GM08714 (cell line): ENCODE data around the gene DIABLO.

Source experiments
- H3K4me3 ChIP-seq: fragments of 200-500 bp; sonication (Bioruptor generic); 2 replicates; pipeline ENCODE4 v1.5.1; 2014; ENCODE audit warnings: mild to moderate bottlenecking, low read length, inconsistent platforms
- ZNF274 ChIP-seq: IDR thresholded peaks from 2 replicates; pipeline ENCODE4 v1.6.1; 2012; ENCODE audit warnings: mild to moderate bottlenecking, low read depth, low read length

The DIABLO gene

GRCh38 chr12:122232691-122233090, 6.8 kb upstream of the DIABLO start:
- no peak for TF ChIP-seq ZNF274
- H3K4me3 ChIP-seq: no peak overlapping the region

GRCh38 chr12:122230798-122231197, 4.9 kb upstream of the DIABLO start:
- H3K4me3 ChIP-seq: no peak overlapping the region
- no peak for TF ChIP-seq ZNF274

- H3K4me3 ChIP-seq: no peak overlapping the region
- no peak for TF ChIP-seq ZNF274
These were observed 2.2 kb upstream of the DIABLO start for GRCh38 chr12:122228092-122228491.

GRCh38 chr12:122227341-122227740, 1.5 kb upstream of the DIABLO start:
- no peak for TF ChIP-seq ZNF274
- H3K4me3 ChIP-seq: no peak overlapping the region

- no peak for TF ChIP-seq ZNF274
- H3K4me3 ChIP-seq: peak overlapping the region; percentile 57; the same call in 1 of the 2 replicates
These were observed 694 bp upstream of the DIABLO start for GRCh38 chr12:122226366-122227125.

GRCh38 chr12:122216445-122216844, 9.4 kb downstream of the DIABLO start:
- no peak overlapping the region for H3K4me3 ChIP-seq
- no peak for TF ChIP-seq ZNF274

GRCh38 chr12:122215771-122216170, 10.1 kb downstream of the DIABLO start:
- TF ChIP-seq ZNF274: no peak
- no peak overlapping the region for H3K4me3 ChIP-seq

GRCh38 chr12:122208073-122208820, 17.6 kb downstream of the DIABLO start:
- H3K4me3 ChIP-seq: no peak overlapping the region
- no peak for TF ChIP-seq ZNF274

GRCh38 chr12:122207391-122207790, 18.5 kb downstream of the DIABLO start:
- no peak overlapping the region for H3K4me3 ChIP-seq
- no peak for TF ChIP-seq ZNF274

GRCh38 chr12:122206976-122207375, 18.9 kb downstream of the DIABLO start:
- no peak for TF ChIP-seq ZNF274

GRCh38 chr12:122206111-122206881, 19.6 kb downstream of the DIABLO start:
- no peak for TF ChIP-seq ZNF274
- no peak overlapping the region for H3K4me3 ChIP-seq

More at GRCh38 chr12:122206976-122207375, 18.9 kb downstream of the DIABLO start:
- H3K4me3 ChIP-seq: no peak overlapping the region

DNA sequence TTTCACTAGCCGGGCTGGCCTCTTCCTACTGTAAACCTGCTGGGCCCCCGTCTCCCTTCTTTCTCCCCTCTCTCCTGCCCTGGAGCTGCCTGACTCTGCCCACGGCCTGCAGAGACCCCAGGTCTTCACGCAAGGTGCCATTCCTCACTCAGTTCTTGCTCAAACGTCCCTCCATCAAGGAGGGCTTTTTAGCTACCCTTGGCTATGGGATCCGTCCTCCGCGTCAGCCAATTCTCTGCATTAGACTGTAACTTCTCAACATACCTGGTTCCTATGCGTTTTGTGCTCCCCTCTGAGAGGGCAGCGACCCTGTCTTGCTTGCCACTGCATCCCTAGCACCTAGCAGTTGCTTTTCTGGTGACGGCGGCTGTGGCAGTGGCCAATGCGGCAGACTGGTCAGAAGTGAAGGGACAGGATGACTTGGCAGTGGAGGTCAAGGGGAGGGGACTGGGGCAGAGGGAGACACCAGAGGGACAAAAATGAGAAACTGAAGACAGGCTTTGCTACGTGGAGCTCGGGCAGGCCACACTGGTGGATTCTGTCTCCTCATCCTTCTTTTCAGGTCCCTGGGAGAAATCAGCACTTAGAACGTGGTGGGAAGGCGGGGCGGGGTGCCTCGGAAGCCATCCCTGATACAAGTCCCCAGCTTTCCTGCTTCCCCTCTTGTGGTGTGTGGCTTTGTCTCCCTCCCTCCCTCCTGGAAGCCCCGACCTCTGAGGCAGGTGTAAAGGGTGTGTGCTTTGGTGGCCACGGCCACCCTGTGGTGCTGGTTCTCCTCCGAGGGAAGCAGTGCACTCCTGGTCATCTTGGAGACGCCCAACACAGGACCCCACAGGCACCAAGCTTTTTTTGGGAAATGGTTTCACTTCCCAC, 20.6 kb downstream of the DIABLO start:
- H3K4me3 ChIP-seq: no peak overlapping the region
- no peak for TF ChIP-seq ZNF274
